WTC11 (cell line): ENCODE measurements around the gene UBASH3A. TPM values are rescaled to one million over a fixed set of nuclear protein-coding genes. Genes with fewer than 3 reads are reported as not detected.

Source experiments
- ATAC-seq: fragments of 200-7000 bp; cut with Tn5 transposase; 2 replicates; pipeline ENCODE4 v1.10.0; 2021; ENCODE audit warnings: mild to moderate bottlenecking, moderate library complexity
- CTCF ChIA-PET: fragments of 300-600 bp; sonication (Branson Sonifier 250); formaldehyde crosslinking; loops from one replicate; lab custom pipeline; 2021; ENCODE audit warnings: antibody characterized with exemption; lab: Charles Lee
- POLR2A ChIA-PET: fragments of 350-600 bp; sonication (Branson Sonifier 250); formaldehyde crosslinking; loops from one replicate; lab custom pipeline; 2021; ENCODE audit warnings: antibody characterized with exemption; lab: Charles Lee
- DNase-seq: peaks from one replicate; pipeline ENCODE4 v3.0.0; 2021; ENCODE audit warnings: low spot score
- H3K27ac Mint-ChIP-seq: 2 replicates; pipeline ENCODE4 v1.8.0; 2021; ENCODE audit warnings: mixed read lengths
- H3K27me3 Mint-ChIP-seq: 2 replicates; pipeline ENCODE4 v1.8.0; 2021; ENCODE audit warnings: low read depth, mild to moderate bottlenecking, moderate library complexity, mixed read lengths
- H3K36me3 Mint-ChIP-seq: 2 replicates; pipeline ENCODE4 v1.8.0; 2021; ENCODE audit warnings: mixed read lengths
- H3K4me1 Mint-ChIP-seq: 2 replicates; pipeline ENCODE4 v1.8.0; 2022; ENCODE audit warnings: mixed read lengths
- H3K4me3 Mint-ChIP-seq: 2 replicates; pipeline ENCODE4 v1.8.0; 2021; ENCODE audit warnings: mild to moderate bottlenecking, moderate library complexity, mixed read lengths
- H3K9me3 Mint-ChIP-seq: 2 replicates; pipeline ENCODE4 v1.8.0; 2021; ENCODE audit warnings: mixed read lengths
- ATF1 ChIP-seq: sonication (generic); formaldehyde crosslinking; IDR thresholded peaks from 2 replicates; pipeline ENCODE4 v1.8.1; 2023; ENCODE audit warnings: mild to moderate bottlenecking, moderate library complexity, missing genetic modification reagents
- CREB1 ChIP-seq: sonication (generic); formaldehyde crosslinking; IDR thresholded peaks from 2 replicates; pipeline ENCODE4 v1.8.0; 2023; ENCODE audit warnings: mild to moderate bottlenecking, missing genetic modification reagents
- ETV6 ChIP-seq: sonication (generic); formaldehyde crosslinking; IDR thresholded peaks from 2 replicates; pipeline ENCODE4 v1.8.1; 2022; ENCODE audit warnings: mild to moderate bottlenecking, missing genetic modification reagents
- NFATC4 ChIP-seq: fragments of 250-450 bp; sonication (Bioruptor Pico); IDR thresholded peaks from 2 replicates; pipeline ENCODE4 v1.9.0; 2021; ENCODE audit warnings: mild to moderate bottlenecking
- USF1 ChIP-seq: sonication (generic); formaldehyde crosslinking; IDR thresholded peaks from 2 replicates; pipeline ENCODE4 v1.8.0; 2022; ENCODE audit warnings: mild to moderate bottlenecking, missing genetic modification reagents
- total RNA-seq: library from RNA; stranded (reverse); gene quantifications from 3 replicates; pipeline ENCODE4 v1.2.3, GENCODE V29; 2021
- TF ChIP-seq, protein P1 (sequence below): sonication (generic); formaldehyde crosslinking; IDR thresholded peaks from 2 replicates; pipeline ENCODE4 v1.8.0; 2022; ENCODE audit warnings: missing genetic modification reagents
- TF ChIP-seq, protein P2 (sequence below): fragments of 250-450 bp; sonication (Bioruptor Pico); IDR thresholded peaks from 2 replicates; pipeline ENCODE4 v1.9.0; 2021; ENCODE audit warnings: mild to moderate bottlenecking, borderline replicate concordance
- TF ChIP-seq, protein P3 (sequence below): sonication (generic); formaldehyde crosslinking; IDR thresholded peaks from 2 replicates; pipeline ENCODE4 v1.8.0; 2023; ENCODE audit warnings: missing genetic modification reagents, mild to moderate bottlenecking, borderline replicate concordance

The UBASH3A gene
- total RNA-seq, 1 experiment from 2014 or later: not detected

GRCh38 chr21:42459546-42460215, 56.0 kb downstream of the UBASH3A start (continued):
- TF ChIP-seq, protein P1, sequence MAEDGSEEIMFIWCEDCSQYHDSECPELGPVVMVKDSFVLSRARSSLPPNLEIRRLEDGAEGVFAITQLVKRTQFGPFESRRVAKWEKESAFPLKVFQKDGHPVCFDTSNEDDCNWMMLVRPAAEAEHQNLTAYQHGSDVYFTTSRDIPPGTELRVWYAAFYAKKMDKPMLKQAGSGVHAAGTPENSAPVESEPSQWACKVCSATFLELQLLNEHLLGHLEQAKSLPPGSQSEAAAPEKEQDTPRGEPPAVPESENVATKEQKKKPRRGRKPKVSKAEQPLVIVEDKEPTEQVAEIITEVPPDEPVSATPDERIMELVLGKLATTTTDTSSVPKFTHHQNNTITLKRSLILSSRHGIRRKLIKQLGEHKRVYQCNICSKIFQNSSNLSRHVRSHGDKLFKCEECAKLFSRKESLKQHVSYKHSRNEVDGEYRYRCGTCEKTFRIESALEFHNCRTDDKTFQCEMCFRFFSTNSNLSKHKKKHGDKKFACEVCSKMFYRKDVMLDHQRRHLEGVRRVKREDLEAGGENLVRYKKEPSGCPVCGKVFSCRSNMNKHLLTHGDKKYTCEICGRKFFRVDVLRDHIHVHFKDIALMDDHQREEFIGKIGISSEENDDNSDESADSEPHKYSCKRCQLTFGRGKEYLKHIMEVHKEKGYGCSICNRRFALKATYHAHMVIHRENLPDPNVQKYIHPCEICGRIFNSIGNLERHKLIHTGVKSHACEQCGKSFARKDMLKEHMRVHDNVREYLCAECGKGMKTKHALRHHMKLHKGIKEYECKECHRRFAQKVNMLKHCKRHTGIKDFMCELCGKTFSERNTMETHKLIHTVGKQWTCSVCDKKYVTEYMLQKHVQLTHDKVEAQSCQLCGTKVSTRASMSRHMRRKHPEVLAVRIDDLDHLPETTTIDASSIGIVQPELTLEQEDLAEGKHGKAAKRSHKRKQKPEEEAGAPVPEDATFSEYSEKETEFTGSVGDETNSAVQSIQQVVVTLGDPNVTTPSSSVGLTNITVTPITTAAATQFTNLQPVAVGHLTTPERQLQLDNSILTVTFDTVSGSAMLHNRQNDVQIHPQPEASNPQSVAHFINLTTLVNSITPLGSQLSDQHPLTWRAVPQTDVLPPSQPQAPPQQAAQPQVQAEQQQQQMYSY (CRISPR knock-in tag): no peak
- TF ChIP-seq, protein P2, sequence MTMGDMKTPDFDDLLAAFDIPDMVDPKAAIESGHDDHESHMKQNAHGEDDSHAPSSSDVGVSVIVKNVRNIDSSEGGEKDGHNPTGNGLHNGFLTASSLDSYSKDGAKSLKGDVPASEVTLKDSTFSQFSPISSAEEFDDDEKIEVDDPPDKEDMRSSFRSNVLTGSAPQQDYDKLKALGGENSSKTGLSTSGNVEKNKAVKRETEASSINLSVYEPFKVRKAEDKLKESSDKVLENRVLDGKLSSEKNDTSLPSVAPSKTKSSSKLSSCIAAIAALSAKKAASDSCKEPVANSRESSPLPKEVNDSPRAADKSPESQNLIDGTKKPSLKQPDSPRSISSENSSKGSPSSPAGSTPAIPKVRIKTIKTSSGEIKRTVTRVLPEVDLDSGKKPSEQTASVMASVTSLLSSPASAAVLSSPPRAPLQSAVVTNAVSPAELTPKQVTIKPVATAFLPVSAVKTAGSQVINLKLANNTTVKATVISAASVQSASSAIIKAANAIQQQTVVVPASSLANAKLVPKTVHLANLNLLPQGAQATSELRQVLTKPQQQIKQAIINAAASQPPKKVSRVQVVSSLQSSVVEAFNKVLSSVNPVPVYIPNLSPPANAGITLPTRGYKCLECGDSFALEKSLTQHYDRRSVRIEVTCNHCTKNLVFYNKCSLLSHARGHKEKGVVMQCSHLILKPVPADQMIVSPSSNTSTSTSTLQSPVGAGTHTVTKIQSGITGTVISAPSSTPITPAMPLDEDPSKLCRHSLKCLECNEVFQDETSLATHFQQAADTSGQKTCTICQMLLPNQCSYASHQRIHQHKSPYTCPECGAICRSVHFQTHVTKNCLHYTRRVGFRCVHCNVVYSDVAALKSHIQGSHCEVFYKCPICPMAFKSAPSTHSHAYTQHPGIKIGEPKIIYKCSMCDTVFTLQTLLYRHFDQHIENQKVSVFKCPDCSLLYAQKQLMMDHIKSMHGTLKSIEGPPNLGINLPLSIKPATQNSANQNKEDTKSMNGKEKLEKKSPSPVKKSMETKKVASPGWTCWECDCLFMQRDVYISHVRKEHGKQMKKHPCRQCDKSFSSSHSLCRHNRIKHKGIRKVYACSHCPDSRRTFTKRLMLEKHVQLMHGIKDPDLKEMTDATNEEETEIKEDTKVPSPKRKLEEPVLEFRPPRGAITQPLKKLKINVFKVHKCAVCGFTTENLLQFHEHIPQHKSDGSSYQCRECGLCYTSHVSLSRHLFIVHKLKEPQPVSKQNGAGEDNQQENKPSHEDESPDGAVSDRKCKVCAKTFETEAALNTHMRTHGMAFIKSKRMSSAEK (CRISPR knock-in tag): no peak

DNA sequence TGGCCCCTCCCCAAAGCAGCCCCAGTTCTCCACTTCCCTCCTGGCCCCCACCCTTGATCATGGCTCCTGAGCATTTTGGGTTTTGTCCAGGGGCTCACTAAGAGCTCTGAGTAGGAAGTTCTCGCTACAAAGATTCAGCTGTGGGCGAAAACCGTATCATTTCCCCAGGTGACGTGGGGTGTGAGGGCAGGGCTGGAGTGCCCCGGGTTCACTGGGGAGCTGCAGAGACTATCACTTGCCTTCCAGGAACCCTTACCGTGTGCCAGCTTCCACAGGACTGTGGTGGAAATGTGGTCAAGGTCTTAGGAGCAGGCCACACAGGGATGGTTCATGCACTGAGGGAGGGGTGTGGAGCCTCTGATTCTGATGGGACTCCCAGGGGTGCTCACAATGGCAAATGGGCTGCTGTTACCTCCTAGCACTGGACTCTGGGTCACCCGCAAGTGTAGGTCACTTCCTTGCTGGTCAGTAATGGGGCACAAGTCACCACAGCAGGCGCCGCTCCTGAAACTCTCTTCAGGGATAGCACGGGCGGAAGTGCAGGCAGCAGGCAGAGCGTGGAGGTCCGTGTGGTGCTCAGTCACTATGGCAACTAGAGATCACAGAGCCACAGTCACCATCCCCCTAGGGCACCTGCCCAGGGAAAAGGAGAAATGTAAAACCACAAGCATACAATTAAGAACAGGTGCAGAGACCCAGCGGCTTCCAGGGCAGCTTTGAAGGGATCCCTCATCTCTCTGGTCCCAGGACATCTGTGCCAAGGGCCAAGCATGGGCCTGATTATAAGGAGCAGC, 56.9 kb downstream of the UBASH3A start:
- no peak overlapping the region for H3K27ac Mint-ChIP-seq
- H3K36me3 Mint-ChIP-seq: peaks cover 4% of the 10 kb centered on the region; the same call in 1 of the 2 replicates
- CTCF ChIA-PET: no interaction called here
- peaks cover 7% of the 10 kb centered on the region for H3K27me3 Mint-ChIP-seq
- no peak for TF ChIP-seq USF1 (CRISPR knock-in tag)
- no peak for TF ChIP-seq ETV6
- TF ChIP-seq ATF1 (CRISPR knock-in tag): no peak
- no peak for TF ChIP-seq NFATC4 (CRISPR knock-in tag)
- TF ChIP-seq, protein P3, sequence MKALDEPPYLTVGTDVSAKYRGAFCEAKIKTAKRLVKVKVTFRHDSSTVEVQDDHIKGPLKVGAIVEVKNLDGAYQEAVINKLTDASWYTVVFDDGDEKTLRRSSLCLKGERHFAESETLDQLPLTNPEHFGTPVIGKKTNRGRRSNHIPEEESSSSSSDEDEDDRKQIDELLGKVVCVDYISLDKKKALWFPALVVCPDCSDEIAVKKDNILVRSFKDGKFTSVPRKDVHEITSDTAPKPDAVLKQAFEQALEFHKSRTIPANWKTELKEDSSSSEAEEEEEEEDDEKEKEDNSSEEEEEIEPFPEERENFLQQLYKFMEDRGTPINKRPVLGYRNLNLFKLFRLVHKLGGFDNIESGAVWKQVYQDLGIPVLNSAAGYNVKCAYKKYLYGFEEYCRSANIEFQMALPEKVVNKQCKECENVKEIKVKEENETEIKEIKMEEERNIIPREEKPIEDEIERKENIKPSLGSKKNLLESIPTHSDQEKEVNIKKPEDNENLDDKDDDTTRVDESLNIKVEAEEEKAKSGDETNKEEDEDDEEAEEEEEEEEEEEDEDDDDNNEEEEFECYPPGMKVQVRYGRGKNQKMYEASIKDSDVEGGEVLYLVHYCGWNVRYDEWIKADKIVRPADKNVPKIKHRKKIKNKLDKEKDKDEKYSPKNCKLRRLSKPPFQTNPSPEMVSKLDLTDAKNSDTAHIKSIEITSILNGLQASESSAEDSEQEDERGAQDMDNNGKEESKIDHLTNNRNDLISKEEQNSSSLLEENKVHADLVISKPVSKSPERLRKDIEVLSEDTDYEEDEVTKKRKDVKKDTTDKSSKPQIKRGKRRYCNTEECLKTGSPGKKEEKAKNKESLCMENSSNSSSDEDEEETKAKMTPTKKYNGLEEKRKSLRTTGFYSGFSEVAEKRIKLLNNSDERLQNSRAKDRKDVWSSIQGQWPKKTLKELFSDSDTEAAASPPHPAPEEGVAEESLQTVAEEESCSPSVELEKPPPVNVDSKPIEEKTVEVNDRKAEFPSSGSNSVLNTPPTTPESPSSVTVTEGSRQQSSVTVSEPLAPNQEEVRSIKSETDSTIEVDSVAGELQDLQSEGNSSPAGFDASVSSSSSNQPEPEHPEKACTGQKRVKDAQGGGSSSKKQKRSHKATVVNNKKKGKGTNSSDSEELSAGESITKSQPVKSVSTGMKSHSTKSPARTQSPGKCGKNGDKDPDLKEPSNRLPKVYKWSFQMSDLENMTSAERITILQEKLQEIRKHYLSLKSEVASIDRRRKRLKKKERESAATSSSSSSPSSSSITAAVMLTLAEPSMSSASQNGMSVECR (CRISPR knock-in tag): no peak
- no peak for TF ChIP-seq CREB1 (CRISPR knock-in tag)
- POLR2A ChIA-PET: no interaction called here
- H3K4me1 Mint-ChIP-seq: peaks cover 47% of the 10 kb centered on the region
- peak; percentile 18; the same call in 1 of the 2 replicates for ATAC-seq
- no peak overlapping the region for H3K4me3 Mint-ChIP-seq
- peaks cover 22% of the 10 kb centered on the region for H3K9me3 Mint-ChIP-seq
- DNase-seq: no peak
